Activated naive CD4-positive, alpha-beta T cell treated with anti-CD3 and anti-CD28 coated beads, Interleukin-2, amount 50 U/mL, for 24 hours (primary cell): ENCODE measurements around the gene SSMEM1.

Experiments used
- H3K27ac Mint-ChIP-seq: one replicate; pipeline ENCODE4 v1.8.0; 2021; ENCODE audit warnings: mild to moderate bottlenecking, mixed read lengths
- H3K27me3 Mint-ChIP-seq: one replicate; pipeline ENCODE4 v1.8.0; 2021; ENCODE audit warnings: mixed read lengths
- H3K36me3 Mint-ChIP-seq: one replicate; pipeline ENCODE4 v1.8.0; 2021; ENCODE audit warnings: mixed read lengths
- H3K4me1 Mint-ChIP-seq: one replicate; pipeline ENCODE4 v1.8.0; 2021; ENCODE audit warnings: mixed read lengths
- H3K4me3 Mint-ChIP-seq: one replicate; pipeline ENCODE4 v1.8.0; 2021; ENCODE audit warnings: mild to moderate bottlenecking, mixed read lengths
- H3K9me3 Mint-ChIP-seq: one replicate; pipeline ENCODE4 v1.8.0; 2021; ENCODE audit warnings: mixed read lengths

The SSMEM1 gene

DNA sequence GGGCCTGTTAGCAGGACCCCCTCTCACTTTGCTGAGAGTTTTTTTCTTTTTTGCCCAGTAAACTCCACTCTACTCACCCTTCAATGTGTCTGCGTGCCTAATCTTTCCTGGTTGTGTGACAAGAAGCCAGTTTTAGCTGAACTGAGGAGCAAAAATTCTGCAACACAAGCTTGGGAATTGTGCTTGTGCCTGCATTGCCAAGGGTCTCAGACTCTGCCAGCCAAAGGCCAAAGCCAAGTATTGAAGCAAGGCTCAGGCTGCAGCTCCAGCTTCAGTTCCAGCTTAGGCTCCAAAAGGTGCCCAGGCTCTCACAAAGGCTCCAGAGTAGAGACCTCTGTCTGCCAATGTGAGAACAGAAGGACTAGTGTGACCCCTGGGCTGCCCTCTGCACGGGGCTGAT, 54.8 kb downstream of the SSMEM1 start:
- Mint-ChIP-seq H3K9me3 (no peaks in the 10 kb centered on the region), H3K27ac (no peak overlapping the region), H3K27me3 (no peaks in the 10 kb centered on the region), H3K4me3 (no peak overlapping the region), H3K36me3 (no peaks in the 10 kb centered on the region), H3K4me1 (no peaks in the 10 kb centered on the region)

DNA sequence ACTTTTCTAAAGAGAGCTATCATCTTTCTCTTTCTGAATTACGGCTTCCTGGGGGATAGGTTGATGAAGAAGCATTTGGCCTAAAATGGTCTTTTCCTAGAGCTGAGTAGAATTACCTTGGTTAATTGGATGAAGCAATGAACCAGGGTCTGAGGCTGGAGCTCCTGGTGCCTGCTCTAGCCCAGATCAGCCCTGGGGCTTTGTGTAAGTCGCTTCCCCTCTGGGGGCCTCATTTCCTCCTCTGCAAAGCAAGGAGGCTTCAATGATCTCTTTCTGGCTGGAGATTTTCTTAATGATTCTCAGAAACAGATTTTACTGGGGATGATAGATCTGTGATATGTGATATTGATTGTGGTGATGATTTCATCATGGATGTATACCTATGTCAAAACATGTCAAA, 55.5 kb downstream of the SSMEM1 start:
- Mint-ChIP-seq H3K27me3 (no peaks in the 10 kb centered on the region), H3K4me1 (no peaks in the 10 kb centered on the region), H3K27ac (no peak overlapping the region), H3K9me3 (no peaks in the 10 kb centered on the region), H3K4me3 (no peak overlapping the region), H3K36me3 (no peaks in the 10 kb centered on the region)
